IPS-18c (cell line): ENCODE data around the gene FAP.

Experiments
- H3K4me3 ChIP-seq: 2 replicates; pipeline ENCODE4 v1.7.0; 2013; ENCODE audit warnings: low read depth, mild to moderate bottlenecking, low read length, moderate library complexity; ENCODE audit not compliant: insufficient read depth
- H3K9me3 ChIP-seq: one replicate; pipeline ENCODE4 v1.6.1; 2013; ENCODE audit warnings: mild to moderate bottlenecking, low read length, moderate library complexity; ENCODE audit not compliant: control insufficient read depth, insufficient read depth

The FAP gene

DNA sequence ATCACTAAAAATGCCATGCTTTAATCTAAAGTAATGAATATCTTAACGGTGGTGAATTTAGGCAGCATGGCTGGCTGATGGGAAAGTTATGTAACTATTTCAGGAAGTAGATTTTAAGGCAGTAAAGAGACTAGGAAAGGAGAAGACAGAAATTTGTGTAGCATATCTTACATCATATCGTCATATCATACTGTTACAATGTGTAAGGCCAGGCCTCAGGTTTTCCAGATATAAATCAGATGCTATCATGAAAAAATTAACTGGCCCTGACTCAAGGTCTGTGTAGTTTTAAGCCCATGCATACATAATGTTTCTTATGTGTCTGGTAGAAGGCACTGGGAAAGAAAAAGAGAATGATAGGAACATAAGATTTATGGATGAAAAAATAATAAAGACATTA is 8.9 kb upstream of the FAP start:
- Histone ChIP-seq H3K4me3 (no peak overlapping the region), H3K9me3 (no peaks in the 10 kb centered on the region)

DNA sequence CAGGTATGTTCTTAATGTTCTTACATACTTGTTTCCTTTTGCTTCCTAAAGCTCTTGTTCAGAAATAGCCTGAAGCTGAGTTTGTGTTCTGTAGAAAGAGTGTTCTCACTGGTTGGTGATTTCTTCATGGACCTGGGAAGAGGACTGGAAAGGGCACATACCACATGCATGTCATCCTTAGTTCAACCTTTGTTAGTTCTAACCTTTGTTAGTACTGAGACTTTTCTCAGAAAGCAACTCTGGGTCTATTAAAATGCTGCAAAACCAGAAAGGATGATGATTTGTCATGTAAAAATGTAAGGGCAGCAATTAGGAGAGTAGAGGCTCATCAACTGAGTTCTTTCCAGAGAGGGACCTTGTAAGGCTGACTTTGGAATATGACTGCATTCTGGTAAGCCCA is 2.5 kb upstream of the FAP start:
- H3K4me3 ChIP-seq = no peak overlapping the region
- H3K9me3 ChIP-seq = no peaks in the 10 kb centered on the region

DNA sequence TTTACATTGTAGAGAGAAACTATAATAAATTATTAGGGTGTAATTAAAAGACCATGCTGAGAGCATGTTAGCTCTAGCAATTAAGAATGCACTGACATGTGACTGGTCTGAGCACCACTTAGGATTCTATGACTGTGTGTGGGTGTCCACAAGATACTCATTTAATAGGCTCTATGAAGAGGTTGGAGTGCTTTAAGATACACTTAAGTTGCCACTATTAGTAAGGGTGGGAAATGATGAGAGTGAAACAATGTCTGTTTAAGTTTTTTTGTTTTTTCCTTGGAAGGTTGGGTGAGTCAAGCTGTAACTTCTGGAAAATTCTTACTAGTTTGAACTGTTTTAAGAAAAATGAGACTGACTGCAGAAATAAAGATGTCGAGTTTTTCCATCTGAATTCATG is 1.8 kb upstream of the FAP start:
- Histone ChIP-seq H3K4me3 (no peak overlapping the region), H3K9me3 (no peaks in the 10 kb centered on the region)

DNA sequence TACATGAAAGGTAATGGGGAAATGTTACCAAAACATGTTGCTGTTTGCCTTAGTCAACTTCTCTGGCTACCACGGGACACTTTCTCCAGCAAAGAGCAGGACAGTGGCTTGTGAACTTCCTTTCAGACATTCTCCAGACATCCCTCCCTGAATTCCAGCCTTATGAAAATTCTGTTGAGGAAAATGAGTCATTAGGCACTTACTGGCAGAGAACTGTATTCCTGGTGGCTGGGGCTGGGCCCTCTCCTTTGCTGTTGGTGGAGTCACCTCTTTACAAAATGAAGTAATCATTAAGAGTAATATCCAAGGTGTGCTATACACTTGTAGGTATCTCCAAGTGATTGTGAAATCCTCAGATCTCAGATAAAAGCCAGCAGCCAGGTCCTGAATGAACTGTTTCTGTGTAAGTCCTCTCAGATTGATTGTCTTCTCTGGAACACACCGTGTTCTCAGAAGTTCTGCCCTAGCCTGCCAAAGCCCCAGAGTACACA is 1.3 kb upstream of the FAP start:
- Histone ChIP-seq H3K4me3 (no peak overlapping the region), H3K9me3 (peaks cover 2% of the 10 kb centered on the region)

DNA sequence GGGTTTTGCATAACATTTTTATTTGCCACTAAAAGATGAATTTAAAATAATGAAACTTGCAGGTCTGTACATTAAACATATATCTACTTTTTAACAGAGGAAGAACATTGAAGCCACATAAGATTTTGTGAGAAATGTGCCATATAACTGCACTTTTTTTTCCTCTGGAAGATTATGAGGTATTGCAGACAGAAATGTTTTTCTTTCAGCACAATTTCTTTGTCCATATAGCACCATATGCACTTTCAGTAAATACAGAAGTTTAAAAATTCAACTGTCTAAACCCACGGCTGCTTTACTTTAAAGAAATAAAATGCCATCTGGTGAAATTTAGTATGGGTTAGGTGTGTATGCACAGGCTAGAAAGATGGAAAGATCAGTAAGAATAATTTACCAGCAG is 470 bp upstream of the FAP start:
- H3K4me3 ChIP-seq = no peak overlapping the region
- H3K9me3 ChIP-seq = peaks cover 2% of the 10 kb centered on the region

DNA sequence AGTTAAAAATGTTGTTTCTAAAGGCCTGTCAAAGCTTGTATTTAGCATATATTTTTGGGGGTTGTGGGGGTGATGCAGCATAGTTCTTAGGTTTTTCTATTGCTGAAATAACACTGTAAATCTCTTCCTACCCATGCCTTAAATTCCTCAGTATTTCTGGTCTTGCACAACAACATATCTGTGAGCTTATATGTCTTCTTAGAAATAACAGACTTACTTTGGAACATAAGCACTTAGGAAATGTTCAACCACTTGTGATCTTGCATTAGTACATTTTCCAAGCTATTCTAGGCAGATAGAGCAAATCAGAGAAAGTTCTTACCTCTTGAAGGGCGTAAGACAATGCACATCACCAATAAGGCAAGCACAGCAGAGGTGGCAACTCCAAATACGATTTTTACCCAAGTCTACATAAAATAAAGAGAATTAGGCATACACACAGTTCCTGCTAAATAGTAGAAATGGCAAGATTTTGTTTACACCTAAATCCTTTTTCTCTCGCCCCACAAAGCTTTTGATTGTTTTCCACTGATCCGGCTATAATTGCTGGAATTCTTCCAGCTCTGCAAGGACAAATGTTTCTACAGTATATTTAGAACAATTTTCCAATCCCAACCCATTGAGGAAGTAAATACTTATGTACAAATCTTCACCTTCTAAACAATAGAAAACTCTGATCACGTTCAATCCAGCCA is 512 bp downstream of the FAP start:
- H3K4me3 ChIP-seq = no peak overlapping the region

DNA sequence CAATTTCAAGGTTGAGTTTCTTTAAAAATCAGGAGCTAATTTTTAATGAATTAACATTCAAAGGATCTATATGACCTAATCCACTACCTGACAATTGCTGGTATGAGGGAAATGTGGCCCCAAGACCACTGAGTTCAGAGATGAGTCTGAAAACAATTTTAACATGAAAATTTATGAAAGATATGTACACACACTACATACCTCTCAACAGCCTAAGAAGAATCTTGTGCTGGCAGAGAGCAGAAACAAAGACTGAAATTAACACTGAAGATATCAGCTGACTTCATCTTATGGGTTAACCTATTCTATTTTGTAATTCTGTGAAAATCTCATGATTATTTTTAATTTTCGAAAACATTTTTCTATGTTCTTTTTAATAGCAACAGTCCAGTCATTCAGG is 1.7 kb downstream of the FAP start:
- Histone ChIP-seq H3K9me3 (peaks cover 2% of the 10 kb centered on the region), H3K4me3 (no peak overlapping the region)

More for the DNA sequence above, 512 bp downstream of the FAP start:
- peaks cover 2% of the 10 kb centered on the region for H3K9me3 ChIP-seq

DNA sequence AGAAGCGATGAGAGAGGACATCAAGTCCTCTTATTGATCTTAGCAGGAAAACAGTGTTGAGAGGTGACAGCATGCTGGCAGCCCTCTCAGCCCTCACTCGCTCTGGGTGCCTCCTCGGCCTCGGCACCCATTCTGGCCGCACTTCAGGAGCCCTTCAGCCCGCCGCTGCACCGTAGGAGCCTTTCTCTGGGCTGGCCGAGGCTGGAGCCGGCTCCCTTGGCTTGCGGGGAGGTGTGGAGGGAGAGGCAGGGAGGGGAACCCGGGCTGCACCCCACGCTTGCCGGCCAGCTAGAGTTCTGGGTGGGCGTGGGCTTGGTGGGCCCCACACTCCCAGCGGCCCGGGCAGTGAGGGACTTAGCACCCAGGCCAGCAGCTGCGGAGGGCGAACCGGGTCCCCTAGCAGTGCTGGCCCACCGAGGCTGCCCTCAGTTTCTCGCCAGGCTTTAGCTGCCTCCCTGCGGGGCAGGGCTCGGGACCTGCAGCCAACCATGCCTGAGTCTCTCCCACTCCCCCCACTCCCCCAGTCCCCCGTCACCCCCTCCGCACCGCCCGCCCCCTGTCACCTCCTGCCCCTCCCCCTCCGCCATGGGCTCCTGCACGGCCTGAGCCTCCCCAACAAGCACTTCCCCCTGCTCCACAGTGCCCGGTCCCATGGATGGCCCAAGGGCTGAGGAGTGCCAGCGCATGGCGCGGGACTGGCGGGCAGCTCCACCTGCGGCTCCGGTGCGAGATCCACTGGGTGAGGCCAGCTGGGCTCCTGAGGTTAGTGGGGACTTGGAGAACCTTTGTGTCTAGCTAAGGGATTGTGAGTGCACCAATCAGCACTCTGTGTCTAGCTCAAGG is 8.4 kb downstream of the FAP start:
- H3K4me3 ChIP-seq = no peak overlapping the region
- peaks cover 4% of the 10 kb centered on the region for H3K9me3 ChIP-seq

DNA sequence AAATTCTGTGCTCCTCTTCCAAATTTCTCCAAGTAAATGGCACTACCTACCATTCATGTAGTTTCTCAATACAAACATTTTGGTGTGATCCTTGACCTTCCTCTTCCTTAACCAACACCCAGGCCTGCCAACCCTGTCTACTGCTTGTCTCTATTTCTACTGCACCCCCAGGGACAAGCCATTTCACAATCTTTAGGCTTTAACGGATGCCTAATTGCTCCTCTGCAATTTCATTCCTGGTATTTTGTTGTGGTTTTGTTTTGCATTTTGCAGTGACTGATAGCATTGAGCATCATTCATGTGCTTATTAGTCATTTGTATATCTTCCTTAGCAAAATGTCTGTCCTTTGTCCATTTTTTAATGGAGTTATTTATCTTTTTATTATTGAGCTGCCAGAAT is 10.0 kb downstream of the FAP start:
- peaks cover 3% of the 10 kb centered on the region for H3K9me3 ChIP-seq
- H3K4me3 ChIP-seq = no peak overlapping the region

DNA sequence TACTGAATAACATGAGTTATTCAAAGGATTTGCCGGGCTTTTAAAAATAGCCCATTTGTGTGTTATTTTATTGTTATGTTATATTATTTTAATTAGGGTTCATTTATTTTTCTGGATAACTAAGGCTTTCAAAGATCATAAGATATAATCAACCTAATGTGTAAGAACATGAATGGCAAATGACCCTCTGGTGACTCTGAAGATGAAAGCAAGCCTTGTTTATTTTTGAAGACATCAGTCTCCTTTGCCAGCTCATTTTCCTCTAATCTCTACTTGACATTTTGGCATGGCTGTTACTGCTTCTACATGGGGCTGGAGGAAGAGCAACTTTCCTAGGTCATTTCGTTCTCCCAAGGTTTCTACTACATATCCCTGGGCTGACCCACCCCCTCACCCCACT is 10.6 kb downstream of the FAP start:
- H3K9me3 ChIP-seq = peaks cover 3% of the 10 kb centered on the region

DNA sequence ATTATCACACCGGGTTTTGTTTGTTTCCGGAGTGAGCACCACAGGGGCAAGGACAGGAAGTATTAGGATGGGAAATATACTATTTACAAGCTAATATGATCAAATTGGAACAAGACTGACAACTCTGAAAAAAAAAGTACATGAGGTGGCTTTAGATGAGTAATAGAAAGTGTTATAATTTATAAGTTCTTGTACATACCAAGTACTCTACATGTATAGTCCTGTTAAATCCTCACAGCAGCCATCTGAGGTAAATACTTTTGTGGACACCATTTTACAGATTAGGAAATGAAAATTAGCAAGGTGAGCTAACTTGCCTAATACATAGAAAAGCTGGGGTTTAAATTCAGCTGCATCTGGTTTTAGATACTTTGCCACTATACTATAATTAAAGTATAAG is 11.2 kb downstream of the FAP start:
- no peak overlapping the region for H3K4me3 ChIP-seq
- H3K9me3 ChIP-seq = peaks cover 3% of the 10 kb centered on the region

More for the DNA sequence above, 10.6 kb downstream of the FAP start:
- H3K4me3 ChIP-seq = no peak overlapping the region

DNA sequence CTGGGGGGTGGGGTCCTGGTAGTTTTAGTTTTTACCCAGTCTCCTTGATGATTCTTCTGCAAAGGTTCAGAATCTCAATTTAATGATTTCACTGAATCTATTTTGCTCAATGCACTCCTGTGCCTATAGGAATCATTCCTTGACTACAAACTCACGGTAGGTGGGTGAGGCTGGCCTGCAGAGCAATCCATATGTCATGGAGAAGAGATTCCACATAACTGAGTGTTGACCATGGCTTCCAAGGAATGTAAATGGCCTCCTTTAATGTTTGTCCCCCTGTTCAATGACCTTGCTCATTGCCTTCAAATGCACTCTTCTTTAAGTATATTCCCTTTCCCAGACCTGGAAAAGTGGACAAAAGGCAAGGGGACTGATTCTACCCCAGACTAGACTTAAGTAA is 12.5 kb downstream of the FAP start:
- Histone ChIP-seq H3K4me3 (no peak overlapping the region), H3K9me3 (peaks cover 3% of the 10 kb centered on the region)

DNA sequence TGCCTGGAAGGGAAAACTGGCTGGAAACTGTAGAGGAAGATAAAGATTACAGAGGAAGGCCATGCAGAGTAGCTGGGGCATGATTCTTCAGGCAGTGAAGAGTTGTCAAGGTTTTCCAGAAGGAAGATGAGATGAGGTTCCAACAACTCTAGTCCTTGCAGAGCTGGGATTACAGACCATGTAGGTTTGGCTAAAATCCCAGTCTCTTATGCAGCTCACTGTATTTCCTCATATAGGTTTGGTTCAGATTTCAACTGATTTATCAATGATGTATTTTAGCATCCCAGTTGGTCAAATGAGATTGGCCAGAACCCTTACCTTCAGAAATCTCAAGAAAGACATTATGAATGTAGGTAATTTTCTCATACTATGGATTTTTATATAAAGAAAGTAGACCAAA is 16.4 kb downstream of the FAP start:
- no peaks in the 10 kb centered on the region for H3K9me3 ChIP-seq
- H3K4me3 ChIP-seq = no peak overlapping the region

DNA sequence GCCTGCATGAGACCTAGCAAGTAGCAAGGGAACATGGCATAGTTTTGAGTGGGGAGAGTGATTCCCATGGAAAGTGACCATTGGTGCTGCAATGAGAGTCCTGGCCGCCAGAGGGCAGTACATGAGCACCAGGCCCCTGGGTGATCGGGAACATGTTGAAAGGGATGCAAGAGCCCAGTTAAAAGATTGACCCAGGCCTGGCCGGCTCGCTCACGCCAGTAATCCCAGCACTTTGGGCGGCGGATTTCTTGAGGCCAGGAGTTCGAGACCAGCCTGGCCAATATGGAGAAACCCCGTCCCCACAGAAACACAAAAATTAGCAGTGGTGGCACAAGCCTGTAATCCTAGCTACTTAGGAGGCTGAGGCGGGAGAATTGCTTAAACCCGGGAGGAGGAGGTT is 22.2 kb downstream of the FAP start:
- Histone ChIP-seq H3K9me3 (no peaks in the 10 kb centered on the region), H3K4me3 (no peak overlapping the region)

DNA sequence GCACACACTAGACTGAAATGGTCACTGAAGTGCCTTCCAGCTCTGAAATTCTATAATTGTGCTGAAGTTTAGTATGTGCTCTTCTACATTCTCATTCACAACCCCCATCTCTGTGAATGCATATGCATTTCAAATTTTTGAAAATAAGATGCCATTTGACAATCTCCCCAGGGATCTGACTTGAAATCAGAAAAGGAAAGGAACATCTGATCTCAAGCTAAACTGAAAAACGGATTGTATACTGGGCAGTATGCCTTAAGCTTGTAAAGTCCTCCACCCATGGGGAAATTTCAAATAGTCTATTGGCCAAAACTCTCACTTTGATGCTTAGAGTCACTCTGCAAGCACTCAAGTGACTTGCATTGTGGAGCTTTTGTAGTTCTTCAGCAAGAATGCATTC is 22.9 kb downstream of the FAP start:
- Histone ChIP-seq H3K9me3 (no peaks in the 10 kb centered on the region), H3K4me3 (no peak overlapping the region)

DNA sequence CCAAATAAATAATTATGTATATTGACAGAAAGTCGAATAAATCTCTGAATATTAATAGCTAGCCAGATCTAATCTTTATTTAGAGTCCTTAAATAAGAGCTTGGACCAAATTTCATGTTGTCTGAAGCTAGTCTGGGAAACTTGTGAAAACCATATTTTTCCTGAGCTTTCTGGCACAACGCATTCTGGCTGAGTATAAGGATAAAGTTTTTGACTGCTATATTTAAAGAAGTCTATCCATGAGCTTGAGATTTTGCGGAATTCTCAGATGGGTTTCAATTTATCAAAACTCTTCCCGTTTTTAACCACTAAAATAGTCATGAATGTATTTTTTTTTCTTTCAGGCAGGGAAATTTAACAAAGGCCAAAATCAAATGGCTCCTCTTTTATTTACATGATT is 23.8 kb downstream of the FAP start:
- no peaks in the 10 kb centered on the region for H3K9me3 ChIP-seq
- H3K4me3 ChIP-seq = no peak overlapping the region

DNA sequence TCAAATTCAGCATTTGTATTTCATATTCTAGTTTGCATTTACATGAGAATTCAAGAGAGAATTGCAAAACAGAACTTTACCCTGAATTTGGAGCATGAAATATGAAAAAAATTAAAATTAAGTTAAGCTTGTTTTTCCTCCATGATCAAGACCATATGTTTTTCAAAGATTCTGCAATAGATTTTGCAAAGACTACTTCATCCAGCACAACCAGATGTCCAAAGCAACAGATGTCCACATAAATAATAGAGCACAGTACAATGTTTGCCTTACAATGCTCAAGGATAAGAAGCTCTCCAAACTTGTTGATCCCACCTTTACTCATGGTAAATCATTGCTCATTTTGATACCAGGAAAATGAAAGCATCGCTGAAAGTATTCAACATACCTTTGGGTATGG is 25.6 kb downstream of the FAP start:
- Histone ChIP-seq H3K4me3 (no peak overlapping the region), H3K9me3 (no peaks in the 10 kb centered on the region)

DNA sequence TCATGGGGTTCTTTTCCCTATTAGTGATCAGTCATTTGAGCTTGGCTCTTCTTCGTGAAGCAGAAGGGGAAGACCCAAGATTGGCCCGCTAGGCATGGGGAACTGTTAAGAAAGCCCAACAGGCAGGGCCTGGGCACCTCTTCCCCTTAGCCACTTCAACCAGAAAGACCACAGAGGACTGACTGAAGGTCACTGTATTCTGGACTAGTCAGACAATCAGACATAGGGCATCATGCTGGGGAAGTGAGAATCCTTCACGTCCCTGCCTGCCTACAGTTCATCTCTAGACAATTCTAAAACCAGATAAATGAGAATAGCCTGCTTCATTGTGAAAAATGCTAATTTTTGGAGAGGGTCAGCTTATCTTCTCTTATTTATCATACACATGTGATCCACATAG is 28.1 kb downstream of the FAP start:
- H3K4me3 ChIP-seq = no peak overlapping the region
- H3K9me3 ChIP-seq = no peaks in the 10 kb centered on the region
